Hindlimb muscle (tissue), 1 donor: Measurements from ENCODE around the gene KIF1B. TPM values are rescaled to one million over a fixed set of nuclear protein-coding genes. Genes with fewer than 3 reads are reported as not detected.

Experiments used
- DNase-seq: peaks from one replicate; pipeline ENCODE4 v3.0.0-alpha.2; 2013
- polyA plus RNA-seq: library from polyadenylated mRNA; unstranded; fragments of 120-200 nt; gene quantifications from one replicate; pipeline ENCODE4 v1.2.1, GENCODE V29; 2013; ENCODE audit not compliant: insufficient read length

The KIF1B gene
- polyA plus RNA-seq, 1 donor = 203 TPM

- DNase-seq = no peak
Observed at GRCh38 chr1:10428984-10429383, 218.6 kb downstream of the KIF1B start.

DNA sequence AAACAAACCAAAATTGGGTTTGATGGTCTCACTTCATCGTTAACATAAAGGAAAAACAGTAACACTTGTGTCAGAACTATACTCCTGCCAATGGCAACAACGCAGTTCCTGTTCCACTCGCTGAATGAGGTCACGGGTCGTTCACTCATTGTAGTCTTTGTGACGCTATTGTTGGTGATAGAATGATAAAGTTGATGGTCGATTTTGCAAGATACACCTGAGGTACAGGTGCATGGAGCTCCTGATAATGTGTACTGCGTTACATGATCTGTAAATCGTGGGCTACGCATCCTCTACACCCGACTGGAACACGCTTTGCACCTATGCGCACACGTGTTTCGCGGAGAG is 219.5 kb downstream of the KIF1B start:
- no peak for DNase-seq

- peak; percentile 95 for DNase-seq
Observed at GRCh38 chr1:10430216-10431069, 220.1 kb downstream of the KIF1B start, which contains the start of gene CENPS. Gene CENPS (plus strand): TSS chr1:10430433. CDS start chr1:10430518, 85 bp downstream.

Other genes with a start within 250 kb of the KIF1B start
- 5.7 TPM for gene RBP7, start 213.3 kb upstream of the KIF1B start, polyA plus RNA-seq
- gene UBE4B, start 177.6 kb upstream of the KIF1B start, polyA plus RNA-seq = 48.2 TPM
- 103 TPM for gene PGD, start 188.5 kb downstream of the KIF1B start, polyA plus RNA-seq
- gene CENPS, start 219.9 kb downstream of the KIF1B start, polyA plus RNA-seq = 7.9 TPM
- 2.0 TPM for gene CORT, start 239.5 kb downstream of the KIF1B start, polyA plus RNA-seq